Suprapubic skin (tissue), 4 donors: ENCODE data around the gene RALGPS1.

Experiments used
- EP300 ChIP-seq: sonication (generic); formaldehyde crosslinking; IDR thresholded peaks from one replicate; pipeline ENCODE4 v1.6.1; 2017; ENCODE audit warnings: antibody characterized with exemption
- POLR2A ChIP-seq, 2 donors: fragments of 450-650 bp; IDR thresholded peaks; one replicate each; pipeline ENCODE4 v1.6.1; 2017; ENCODE audit warnings: antibody characterized with exemption in 2 of 2, mild to moderate bottlenecking in 2 of 2, moderate library complexity in 2 of 2
- POLR2AphosphoS5 ChIP-seq, 3 donors: sonication (generic); formaldehyde crosslinking; IDR thresholded peaks; one replicate each; pipeline ENCODE4 v1.6.1; 2017; ENCODE audit warnings: antibody characterized with exemption in 3 of 3
- TF ChIP-seq, protein P1 (sequence below), 2 donors: fragments of 200-600 bp in 1 of 2; fragments of 450-650 bp in 1 of 2; sonication (generic) in 1 of 2; IDR thresholded peaks; one replicate each; pipeline ENCODE4 v1.5.1; 2016 to 2019; ENCODE audit warnings: antibody characterized with exemption in 2 of 2, mild to moderate bottlenecking in 1 of 2, moderate library complexity in 1 of 2

DNA sequence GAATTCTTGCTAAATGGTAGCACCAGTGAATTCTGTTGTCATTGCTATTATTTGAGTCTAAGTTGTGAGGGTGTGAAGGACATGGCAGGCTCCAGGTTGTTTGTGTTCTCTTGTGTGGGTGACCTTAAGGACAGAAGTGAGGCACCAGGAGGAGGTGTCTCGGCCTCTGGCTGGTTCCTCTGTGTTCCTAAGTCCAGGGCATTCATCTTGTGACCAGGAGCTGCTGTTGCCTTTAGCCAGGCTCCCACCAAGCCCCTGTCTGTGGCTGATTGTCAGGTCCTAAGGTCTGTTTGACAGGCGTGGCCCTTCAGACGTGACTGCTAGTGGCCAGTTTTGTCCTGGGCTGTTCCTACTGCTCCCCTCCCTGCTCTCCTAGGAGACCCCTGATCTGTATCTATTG, 118.5 kb downstream of the RALGPS1 start:
- TF ChIP-seq POLR2A (IDR thresholded peaks at IDR 0.05) (no peak), POLR2AphosphoS5 (IDR thresholded peaks at IDR 0.05) (no peak), EP300 (no peak)
- TF ChIP-seq, protein P1, sequence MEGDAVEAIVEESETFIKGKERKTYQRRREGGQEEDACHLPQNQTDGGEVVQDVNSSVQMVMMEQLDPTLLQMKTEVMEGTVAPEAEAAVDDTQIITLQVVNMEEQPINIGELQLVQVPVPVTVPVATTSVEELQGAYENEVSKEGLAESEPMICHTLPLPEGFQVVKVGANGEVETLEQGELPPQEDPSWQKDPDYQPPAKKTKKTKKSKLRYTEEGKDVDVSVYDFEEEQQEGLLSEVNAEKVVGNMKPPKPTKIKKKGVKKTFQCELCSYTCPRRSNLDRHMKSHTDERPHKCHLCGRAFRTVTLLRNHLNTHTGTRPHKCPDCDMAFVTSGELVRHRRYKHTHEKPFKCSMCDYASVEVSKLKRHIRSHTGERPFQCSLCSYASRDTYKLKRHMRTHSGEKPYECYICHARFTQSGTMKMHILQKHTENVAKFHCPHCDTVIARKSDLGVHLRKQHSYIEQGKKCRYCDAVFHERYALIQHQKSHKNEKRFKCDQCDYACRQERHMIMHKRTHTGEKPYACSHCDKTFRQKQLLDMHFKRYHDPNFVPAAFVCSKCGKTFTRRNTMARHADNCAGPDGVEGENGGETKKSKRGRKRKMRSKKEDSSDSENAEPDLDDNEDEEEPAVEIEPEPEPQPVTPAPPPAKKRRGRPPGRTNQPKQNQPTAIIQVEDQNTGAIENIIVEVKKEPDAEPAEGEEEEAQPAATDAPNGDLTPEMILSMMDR (IDR thresholded peaks at IDR 0.05): no peak
